Limb (tissue), 2 donors: Measurements from ENCODE around the gene GRIA1.
"Not testable (repeated sequence)": the region's sequence is repeated elsewhere in the genome, so short reads cannot be mapped to it uniquely, and the experiment has no call there.

Experiments
- DNase-seq, 2 donors: peaks; one replicate each; pipeline ENCODE4 v3.0.0-alpha.2; 2016; ENCODE audit errors: extremely low spot score in 2 of 2

GRIA1 gene

DNA sequence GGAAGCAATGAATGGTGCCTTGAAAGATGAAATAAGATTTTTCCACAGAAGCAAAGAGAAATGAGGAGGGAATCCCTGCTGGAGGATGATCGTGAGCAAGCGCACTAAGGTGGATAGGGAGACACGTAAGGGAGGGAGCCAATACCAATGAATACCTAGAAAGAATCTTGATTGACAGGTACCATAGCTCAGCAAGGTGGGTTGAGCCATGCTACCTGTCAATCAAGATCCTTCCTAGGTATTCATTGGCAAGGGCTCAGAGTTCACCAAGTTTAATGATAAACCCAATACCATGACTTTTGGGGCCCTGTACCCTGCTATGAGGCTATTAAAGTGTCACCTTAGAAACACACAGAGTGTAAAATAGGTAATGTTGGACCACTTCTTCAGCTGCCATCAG, 226.8 kb downstream of the GRIA1 start:
- DNase-seq: no peak

DNA sequence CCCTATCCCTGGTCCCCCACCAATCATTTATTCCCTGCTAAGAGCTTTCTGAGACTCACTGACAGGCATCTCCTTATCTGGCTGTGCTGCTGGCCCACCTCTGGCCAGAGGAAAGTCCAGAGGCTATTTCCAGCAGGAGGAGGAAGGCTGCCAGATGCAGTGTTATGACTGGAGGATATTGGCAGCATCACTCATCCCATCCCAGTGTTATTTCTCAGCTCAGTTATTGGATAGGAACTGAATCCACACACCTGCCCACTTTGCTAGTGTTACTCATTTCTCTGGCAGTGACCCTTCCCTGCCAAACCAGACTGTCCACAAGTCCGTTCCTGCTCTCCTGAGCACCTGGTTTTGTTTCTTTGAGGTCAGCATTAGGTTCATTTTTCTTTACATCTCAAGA, 228.2 kb downstream of the GRIA1 start:
- no peak for DNase-seq

DNA sequence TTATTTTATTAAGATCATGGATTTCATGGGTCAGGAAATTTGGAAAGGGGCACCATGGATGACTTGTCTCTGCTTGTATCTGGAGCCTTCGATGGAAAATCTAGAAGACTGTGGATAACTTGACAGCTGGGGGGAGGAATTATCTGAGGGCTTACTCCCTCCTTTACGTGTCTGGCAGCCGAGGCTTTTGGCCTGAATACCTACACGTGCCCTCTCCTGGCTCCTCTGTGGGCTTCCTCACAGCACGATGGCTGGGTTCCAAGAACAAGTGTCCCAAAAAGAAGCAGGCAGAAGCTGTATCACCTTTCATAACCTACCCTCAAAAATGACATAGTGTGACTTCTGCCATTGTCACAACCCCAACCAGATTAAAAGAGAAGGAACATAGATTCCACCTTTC, 228.9 kb downstream of the GRIA1 start:
- no peak for DNase-seq

DNA sequence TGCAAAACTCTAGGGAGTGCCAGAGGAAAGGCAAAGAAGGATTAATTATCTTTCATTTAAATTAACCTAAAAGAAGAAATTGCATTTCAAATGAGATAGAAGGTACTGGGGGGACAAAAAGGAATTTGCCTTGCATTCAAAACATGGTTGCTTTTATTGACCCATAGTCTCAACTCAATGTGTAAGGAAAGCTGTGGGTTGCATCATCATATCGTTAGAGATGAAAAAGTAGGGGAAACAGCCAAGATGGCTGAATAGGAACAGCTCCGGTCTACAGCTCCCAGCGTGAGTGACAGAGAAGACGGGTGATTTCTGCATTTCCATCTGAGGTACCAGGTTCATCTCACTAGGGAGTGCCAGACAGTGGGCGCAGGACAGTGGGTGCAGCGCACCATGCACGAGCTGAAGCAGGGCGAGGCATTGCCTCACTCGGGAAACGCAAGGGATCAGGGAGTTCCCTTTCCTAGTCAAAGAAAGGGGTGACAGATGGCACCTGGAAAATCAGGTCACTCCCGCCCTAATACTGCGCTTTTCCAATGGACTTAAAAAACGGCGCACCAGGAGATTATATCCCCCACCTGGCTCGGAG, 232.6 kb downstream of the GRIA1 start:
- DNase-seq: not testable (repeated sequence)

DNA sequence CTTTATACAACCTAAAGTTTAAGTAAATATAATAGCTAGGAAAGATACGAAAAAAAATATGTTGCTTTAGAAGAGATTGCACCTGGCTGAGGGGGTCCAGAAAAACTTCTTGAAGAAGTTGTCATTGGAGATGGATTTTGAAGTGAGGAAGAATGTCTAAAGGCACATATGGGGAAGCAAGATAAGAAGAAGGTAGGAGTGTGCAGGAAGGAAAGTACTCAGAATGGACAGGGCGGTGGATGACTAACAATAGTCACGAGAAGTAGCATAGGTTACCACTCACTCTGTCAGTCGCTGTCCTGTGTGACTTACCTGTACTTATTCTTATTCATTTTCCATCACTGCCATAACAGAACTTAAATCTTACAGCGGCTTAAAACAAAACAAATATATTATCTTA, 251.6 kb downstream of the GRIA1 start:
- DNase-seq: no peak

DNA sequence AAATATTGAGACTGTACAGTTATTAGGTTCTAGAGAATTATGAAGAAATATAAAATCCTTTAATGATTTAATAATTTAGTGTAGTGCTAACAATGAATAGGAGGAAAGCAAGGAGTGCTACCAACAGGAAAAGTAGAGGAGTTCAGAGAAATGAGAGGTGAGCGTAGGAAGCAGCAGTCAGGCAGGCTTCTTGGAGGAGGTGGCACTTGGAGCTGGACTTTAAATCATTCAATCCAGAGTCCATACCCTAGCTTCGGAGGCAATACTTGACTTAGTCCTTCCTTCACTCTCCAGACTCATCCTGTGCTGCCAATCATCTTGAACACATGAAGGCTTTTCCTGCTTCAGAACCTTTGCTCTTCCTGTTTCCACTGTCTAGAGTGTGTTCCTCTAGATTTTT, 254.3 kb downstream of the GRIA1 start:
- no peak for DNase-seq

DNA sequence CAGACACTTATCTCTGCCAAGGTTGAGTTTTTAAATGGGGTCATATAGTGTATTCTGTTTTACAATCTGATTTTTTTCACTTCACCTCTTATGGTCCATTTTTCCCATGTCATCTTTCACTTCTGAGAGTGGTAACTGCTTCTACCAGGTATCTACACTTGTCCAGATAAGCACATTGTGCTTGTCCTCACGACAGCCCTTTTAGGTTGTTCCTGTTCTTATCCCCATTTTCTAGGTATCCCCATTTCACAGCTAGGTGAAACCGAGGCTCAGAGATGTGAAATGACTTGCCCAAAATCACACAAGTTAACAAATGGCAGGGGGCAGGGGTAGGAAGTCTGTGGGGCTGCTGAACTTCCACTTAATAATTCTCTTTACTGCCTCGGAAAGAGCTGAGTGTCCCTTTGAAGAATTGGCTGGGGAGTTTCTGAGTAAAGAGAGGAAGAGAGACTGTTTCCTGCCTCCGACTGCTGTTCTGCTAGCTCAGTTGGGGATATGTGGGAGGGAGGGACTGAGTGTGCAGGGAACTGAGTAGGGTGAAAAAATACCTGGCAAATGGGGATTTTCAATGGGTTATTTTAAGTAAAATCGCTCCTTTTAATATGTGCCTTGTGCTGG, 255.4 kb downstream of the GRIA1 start:
- no peak for DNase-seq

DNA sequence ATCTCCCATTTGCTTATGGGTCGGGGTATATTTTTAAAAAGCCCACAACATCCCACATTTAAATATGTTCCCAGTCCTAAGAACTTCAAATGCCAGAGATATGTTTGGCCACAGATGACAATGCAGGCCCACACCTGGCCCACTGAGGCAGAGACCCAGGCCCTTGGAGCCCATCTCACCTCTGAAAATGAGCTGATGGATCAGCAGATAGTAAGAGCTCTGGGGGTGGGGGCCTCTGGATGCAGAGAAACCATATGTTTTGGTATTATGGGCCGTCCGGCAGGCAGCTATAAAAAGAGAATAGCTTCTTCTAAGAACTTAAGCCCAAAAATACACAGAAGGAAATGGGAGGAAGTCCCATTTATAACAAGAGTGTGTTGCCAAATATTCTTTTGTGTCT, 256.0 kb downstream of the GRIA1 start:
- DNase-seq: no peak

DNA sequence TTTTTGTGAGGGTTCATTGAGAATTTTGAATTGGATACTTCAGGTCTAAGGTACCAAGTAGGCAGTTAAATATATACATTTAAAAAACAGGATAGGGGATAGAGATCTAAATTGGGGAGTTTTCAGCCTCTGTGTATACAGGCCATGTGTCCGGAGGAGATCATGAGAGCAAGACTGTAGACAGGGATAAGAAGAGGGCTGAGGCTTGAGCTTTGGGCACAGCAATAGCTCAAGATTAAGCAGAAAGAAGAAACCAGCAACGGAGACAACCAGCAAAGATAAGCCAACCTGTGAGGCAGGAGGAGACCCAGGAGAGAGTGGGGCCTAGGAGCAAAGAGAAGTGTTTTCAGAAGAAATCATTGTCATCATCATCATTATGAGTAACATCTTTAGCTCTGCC, 258.4 kb downstream of the GRIA1 start:
- no peak for DNase-seq

DNA sequence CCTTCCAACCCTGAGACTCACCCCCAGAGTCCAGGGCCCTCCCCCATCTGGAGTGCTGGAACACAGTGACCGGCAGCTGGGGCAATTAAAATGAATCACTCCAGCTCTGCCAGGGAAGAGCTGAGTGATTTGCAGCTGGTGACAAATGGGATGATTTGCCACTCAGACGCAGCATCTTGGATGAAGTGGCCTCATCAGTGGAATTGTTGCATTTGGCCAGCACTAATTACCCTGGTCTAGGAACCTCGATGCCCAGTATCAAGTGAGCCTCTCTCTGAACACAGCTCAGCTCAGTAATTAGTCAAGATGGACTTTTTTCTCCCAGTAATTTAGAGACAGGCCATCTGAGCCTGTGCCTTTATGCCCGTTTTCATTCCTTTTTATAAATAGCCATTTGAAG, 259.5 kb downstream of the GRIA1 start:
- no peak for DNase-seq

DNA sequence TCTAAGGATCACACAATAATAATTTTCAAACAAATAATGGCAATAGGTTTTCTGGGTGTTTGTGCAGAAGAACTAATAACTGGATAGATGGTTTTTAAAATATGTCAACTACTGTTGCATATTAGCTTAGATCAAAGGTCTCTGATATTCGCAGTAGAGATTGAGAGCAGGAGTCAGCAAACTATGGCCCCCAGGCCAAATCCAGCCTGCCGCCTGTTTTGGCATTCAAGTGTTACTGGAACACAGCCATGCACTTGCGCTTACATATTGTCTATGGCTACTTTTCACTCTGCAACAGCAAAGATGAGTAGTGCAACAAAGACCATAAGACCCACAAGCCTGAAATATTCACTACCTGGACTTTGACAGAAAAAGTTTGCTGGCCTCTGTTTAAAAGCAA, 260.8 kb downstream of the GRIA1 start:
- DNase-seq: no peak

DNA sequence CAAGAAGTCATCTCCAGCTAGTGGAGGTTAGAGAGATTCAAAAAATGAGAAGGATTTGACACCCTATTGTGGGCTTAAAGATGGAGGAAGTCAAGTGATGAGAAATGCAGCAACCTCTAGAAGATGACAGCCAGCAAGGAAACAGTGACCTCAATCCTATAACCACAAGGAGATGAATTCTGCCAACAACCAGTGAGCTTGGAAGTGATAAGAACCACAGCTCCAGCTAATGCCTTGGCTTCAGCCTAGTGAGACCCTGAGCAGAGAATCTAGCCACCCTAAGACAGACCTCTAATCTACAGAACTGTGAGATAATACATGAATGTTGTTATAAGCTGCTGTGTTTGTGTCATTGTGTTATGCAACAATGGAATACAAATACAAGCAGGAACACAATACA, 262.4 kb downstream of the GRIA1 start:
- DNase-seq: no peak

DNA sequence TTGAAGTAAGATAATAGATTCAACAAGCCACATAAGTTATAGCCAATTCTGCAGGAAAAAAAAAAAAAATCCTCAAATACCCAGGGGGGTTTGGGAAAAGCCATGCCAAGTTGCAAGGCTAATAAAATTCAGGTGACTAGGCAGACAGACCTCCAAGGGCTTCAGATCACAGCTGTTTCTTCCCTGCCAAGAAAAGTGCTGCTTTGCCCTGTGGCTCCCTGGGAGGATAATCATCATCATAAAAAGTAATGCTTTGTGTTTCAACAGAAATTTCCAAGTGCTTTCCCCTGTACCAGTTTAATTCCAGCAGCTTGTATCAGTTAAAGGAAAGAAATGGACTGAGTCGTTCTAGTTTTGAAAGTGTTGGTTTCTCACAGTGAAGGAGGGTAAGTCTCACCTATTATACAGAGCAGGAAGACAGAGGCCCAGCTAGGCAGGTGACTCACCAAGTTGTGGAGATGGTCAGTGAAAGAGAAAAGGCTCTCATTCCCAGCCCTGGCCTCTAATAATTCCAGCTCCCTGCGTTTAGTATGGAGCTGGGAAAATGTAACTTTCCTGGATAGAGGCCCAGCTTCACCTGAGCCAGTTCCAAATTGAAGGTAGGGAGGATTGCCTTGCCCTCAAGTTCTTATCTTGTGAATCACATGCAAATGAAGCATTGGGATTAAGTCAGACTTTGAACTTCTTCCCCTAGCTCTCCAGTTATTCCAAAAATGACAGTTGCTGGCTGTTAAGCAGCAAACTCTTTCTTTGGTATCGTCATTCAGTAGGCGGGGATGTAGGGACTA, 263.4 kb downstream of the GRIA1 start:
- no peak for DNase-seq

DNA sequence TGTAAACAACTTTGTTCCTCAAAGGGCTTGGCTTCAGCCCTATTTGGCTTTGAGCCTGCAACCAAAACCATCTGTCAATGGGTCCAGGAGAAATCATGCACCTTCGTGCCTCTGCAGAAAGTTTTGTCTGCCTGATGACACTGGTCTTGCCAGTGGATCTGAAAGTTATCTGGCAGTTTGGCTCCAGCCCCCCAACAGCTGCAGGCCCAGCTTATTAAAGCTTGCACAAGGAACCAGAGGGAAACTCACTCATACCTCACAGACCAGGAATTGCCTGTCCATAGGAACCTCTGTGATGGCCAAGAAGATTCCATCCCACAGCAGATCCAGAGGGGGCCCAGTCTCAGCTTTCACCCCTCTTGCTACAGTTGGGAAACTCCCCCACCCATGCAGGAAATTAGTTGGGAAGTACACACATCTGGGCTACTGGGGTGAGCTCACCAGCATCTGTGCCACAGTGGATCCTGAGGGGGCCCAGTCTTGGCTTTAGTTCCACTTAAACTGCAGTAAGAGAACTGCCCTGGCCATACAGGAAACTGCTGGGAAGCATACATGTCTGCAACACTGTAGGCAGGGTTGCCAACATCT, 265.5 kb downstream of the GRIA1 start:
- DNase-seq: no peak

DNA sequence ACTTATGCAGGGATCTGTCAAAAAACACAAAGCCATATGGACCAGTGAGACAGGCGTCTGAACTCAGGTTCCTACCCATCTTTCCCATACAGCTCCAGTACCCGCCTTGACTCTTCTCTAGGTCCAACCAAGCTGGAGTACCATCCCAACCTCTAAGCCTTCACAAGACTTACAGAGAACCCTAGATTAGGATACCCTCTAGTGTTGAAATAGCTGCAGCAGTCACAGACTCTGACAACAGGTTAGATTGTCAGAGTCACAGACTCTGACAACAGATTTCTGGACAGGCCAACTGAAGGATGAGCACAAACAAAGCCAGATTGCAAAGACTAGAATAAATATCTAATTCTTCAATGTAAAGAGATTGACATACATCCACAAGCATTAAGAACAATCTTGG, 266.1 kb downstream of the GRIA1 start:
- no peak for DNase-seq

DNA sequence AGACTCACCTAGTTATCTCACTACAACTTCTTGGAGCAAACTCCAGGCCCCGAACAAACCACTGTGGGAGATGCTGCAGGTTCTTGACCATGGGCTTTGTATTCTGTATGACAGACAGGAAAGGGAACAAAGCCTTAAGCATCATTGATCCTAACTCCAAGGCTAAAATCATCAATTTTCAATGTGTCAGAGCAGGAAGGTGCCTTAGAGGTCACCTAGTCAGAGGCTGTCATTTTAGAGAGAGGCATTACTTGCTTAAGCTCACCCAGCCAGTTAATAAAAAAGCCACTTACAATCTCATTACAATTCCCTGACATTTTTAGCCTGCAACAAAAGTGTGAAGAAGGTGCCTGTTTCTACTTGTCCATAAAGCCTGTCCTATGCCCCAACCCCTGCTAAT, 275.5 kb downstream of the GRIA1 start:
- DNase-seq: no peak

DNA sequence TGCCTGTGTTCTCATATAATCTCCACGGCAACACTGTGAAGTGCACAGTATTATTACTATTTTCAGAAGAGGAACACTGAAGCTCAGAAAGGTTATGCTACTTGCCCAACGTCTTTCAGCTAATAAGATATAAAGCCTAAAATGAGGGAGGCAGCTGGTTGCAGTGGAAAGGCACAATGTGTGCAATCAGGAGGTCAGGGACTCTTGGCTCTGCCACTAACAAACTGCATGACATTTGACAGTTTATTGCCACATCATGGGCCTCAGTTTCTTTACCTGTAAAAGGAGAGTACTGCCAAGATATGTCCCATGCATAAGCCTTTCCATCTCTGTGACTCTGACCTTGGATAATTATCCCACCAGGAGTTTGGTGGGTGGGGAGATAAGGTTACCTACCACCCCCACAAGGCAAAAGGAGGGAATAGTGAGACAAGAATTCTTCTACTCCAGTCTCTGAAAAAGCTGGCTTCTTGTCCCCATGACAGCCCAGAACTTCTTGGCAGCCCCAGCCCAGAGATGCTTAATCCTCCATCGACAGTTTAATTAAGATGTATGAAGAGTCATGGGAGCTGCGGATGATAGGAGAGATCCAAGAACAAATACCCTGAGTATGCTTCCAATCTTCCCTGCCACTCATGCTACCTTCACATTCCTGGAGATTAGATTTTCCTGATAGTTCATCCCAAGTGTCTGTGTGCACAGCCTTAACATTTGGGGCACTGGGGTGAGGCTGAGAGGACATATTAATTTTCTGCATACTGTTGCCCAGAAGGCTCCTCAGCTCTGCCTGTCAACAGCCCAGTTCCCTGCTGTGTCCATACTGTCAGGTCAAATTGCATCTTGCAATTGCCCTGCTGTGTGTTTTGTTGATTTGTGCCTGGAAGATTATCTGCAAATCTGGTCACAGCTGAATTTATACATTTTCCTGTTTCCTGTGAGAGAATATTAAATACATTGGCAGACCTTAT, 277.0 kb downstream of the GRIA1 start:
- no peak for DNase-seq

DNA sequence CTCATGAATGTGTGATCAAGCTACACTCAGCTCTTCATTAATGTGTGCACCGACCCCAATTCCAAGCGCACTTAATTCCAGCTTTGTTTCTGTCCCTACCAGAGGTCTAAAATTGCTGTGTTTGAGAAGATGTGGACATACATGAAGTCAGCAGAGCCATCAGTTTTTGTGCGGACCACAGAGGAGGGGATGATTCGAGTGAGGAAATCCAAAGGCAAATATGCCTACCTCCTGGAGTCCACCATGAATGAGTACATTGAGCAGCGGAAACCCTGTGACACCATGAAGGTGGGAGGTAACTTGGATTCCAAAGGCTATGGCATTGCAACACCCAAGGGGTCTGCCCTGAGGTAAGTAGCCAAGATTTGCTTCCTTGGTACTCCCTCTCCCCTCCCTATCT, 279.6 kb downstream of the GRIA1 start:
- no peak for DNase-seq

DNA sequence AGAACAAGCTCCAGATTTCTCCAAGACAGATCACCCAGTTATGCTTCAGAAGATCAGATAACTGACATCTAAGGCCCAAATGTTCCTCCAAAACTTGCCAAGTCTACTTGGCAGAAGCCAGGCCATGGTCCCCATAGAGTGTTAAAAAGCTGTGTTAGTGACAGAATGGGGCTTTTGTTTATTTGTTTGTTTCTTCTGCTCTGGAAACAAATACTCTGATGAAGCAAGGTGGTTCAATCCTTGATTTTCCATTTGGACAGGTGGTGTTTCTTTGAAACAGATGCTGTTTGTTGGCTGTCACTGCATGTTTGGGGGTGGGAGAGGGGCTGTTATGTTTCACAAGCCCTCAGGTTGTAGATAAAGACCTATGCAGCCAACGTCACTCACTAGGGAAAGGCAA, 284.2 kb downstream of the GRIA1 start:
- DNase-seq: no peak

DNA sequence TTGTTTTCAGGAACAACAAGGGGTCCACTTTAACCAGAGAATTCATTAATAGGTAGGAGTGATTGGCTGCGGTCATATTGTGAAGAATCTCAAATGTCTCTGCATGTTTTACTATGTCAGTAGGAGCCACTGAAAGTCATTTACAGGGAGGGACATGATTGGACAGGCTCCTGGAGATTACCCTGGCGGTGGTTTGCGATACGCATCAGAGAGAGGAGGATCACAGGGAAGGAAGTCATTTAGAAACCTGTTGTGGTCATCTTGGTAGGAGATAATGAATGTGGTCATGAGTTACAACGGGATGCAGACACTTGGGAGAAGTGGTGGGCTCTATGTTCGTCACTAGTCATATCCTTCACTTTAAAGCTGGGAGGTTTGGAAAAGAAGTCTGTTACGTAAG, 285.5 kb downstream of the GRIA1 start:
- DNase-seq: no peak
